Measurements from ENCODE around the gene STEAP3. TPM values are rescaled to one million over a fixed set of nuclear protein-coding genes. Genes with fewer than 3 reads are reported as not detected.

Gene STEAP3
- total and polyA plus RNA-seq, 8 donors = 2.9 to 56.7 (median 12.6) TPM

- H3K27me3 ChIP-seq = no peaks in the 10 kb centered on the region
- DNase-seq = no peak
- 85 to 92% (median 89%) methylated on average over 11 to 13 of the region's 13 CpGs for WGBS, 5 donors
- no peak for TF ChIP-seq POLR2A (IDR thresholded peaks at IDR 0.05)
- no peak for TF ChIP-seq CTCF (IDR thresholded peaks at IDR 0.05)
- no peak for TF ChIP-seq POLR2AphosphoS5 (IDR thresholded peaks at IDR 0.05)
- no peak for TF ChIP-seq EP300 (IDR thresholded peaks at IDR 0.05)
- no peaks in the 10 kb centered on the region for H3K4me1 ChIP-seq
- H3K36me3 ChIP-seq = no peaks in the 10 kb centered on the region
- intact Hi-C loops (cut with DNase I; ENCODE audit: low total_unique reads) = no loop called here
- no peaks in the 10 kb centered on the region for H3K9me3 ChIP-seq
- no peak overlapping the region for H3K4me3 ChIP-seq
- no peak overlapping the region for H3K27ac ChIP-seq
Measured at GRCh38 chr2:119181791-119182445, 41.7 kb upstream of the STEAP3 start.

GRCh38 chr2:119184512-119184911 is 39.1 kb upstream of the STEAP3 start:
- Histone ChIP-seq H3K27me3 (no peaks in the 10 kb centered on the region), H3K27ac (no peak overlapping the region), H3K4me3 (no peak overlapping the region), H3K9me3 (no peaks in the 10 kb centered on the region), H3K4me1 (no peaks in the 10 kb centered on the region), H3K36me3 (no peaks in the 10 kb centered on the region)
- no peak for DNase-seq
- WGBS, 5 donors = 90 to 93% (median 92%) methylated on average over 7 of the region's 7 CpGs
- TF ChIP-seq CTCF (IDR thresholded peaks at IDR 0.05) = no peak
- TF ChIP-seq POLR2A (IDR thresholded peaks at IDR 0.05) = no peak
- TF ChIP-seq POLR2AphosphoS5 (IDR thresholded peaks at IDR 0.05) = no peak
- no peak for TF ChIP-seq EP300 (IDR thresholded peaks at IDR 0.05)
- intact Hi-C loops (cut with DNase I; ENCODE audit: low total_unique reads) = no loop called here

DNA sequence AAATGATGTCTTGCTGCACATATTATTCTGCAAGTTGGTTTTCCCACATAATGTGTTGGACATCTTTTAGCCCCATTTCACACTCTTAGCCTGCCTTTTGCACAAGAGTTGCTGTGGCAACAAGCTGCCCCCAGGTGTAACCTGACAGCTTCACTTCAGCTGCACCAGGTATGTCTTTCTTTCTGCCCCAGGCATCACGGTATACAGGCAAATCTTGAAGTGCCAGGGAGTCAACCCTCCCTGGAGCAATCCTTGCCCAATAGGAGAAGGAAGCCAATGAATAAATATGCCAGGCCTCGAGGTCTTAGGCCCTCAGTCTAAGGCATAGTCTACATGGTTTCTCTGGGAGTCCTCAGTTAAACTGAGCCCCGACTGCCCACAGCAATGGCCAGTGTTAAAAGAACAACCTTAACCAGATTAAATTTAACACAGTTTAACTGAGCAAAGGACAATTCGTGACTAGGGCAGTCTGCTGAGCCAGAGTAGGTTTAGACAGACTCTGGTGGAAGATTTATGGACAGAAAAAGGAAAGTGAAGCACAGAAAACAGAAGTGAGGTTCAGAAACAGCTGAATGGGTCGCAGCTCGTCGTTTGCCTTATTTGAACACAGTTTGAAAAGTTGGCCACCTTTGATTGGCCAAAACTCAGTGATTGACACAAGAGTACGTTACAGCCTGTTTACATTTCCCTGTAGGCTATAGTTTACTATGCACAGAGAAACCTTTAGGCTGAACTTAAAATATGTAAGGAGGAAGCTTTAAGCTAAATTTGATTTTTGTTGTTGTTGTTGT is 33.1 kb upstream of the STEAP3 start:
- Histone ChIP-seq H3K9me3 (no peaks in the 10 kb centered on the region), H3K4me1 (no peaks in the 10 kb centered on the region), H3K27me3 (no peaks in the 10 kb centered on the region), H3K4me3 (no peak overlapping the region), H3K27ac (no peak overlapping the region), H3K36me3 (no peaks in the 10 kb centered on the region)
- intact Hi-C loops (cut with DNase I; ENCODE audit: low total_unique reads) = no loop called here
- WGBS, 5 donors = 41 to 61% (median 59%) methylated on average over 8 of the region's 8 CpGs
- no peak for TF ChIP-seq CTCF (IDR thresholded peaks at IDR 0.05)
- no peak for TF ChIP-seq POLR2A (IDR thresholded peaks at IDR 0.05)
- TF ChIP-seq EP300 (IDR thresholded peaks at IDR 0.05) = no peak
- no peak for TF ChIP-seq POLR2AphosphoS5 (IDR thresholded peaks at IDR 0.05)
- DNase-seq = no peak

GRCh38 chr2:119192893-119193292 is 30.7 kb upstream of the STEAP3 start:
- no peak for DNase-seq
- no peaks in the 10 kb centered on the region for H3K36me3 ChIP-seq
- 71 to 79% (median 73%) methylated on average over 6 of the region's 6 CpGs for WGBS, 5 donors
- no peaks in the 10 kb centered on the region for H3K9me3 ChIP-seq
- intact Hi-C loops (cut with DNase I; ENCODE audit: low total_unique reads) = no loop called here
- no peak overlapping the region for H3K4me3 ChIP-seq
- H3K27ac ChIP-seq = no peak overlapping the region
- peaks cover 0 to 6% (median under 1%) of the 10 kb centered on the region in 4 donors for H3K4me1 ChIP-seq
- H3K27me3 ChIP-seq = peaks cover 0 to 9% (median 0%) of the 10 kb centered on the region in 3 donors
- TF ChIP-seq POLR2AphosphoS5 (IDR thresholded peaks at IDR 0.05) = no peak
- TF ChIP-seq EP300 (IDR thresholded peaks at IDR 0.05) = no peak
- no peak for TF ChIP-seq CTCF (IDR thresholded peaks at IDR 0.05)
- no peak for TF ChIP-seq POLR2A (IDR thresholded peaks at IDR 0.05)
